Astrocyte (in vitro differentiated cells and primary cell): ENCODE measurements around the gene CASTOR1.

ENCODE experiments used
- CTCF ChIP-seq: IDR thresholded peaks from 2 replicates; pipeline ENCODE4 v1.5.1; 2011; ENCODE audit warnings: low read depth, mild to moderate bottlenecking, inconsistent platforms, low read length, moderate library complexity; ENCODE audit not compliant: insufficient read depth
- EZH2 ChIP-seq: IDR thresholded peaks from 2 replicates; pipeline ENCODE4 v1.6.1; 2012; ENCODE audit warnings: mild to moderate bottlenecking, low read length, inconsistent platforms; ENCODE audit not compliant: insufficient read depth

- TF ChIP-seq CTCF (no peak), EZH2 (no peak)
These were observed 53.6 kb downstream of the CASTOR1 start for GRCh38 chr22:30235687-30236170.
